Ovary (tissue), 3 donors: ENCODE data around the gene COL23A1.

Experiments used
- EP300 ChIP-seq: sonication (generic); formaldehyde crosslinking; IDR thresholded peaks from one replicate; pipeline ENCODE4 v1.6.1; 2017; ENCODE audit warnings: antibody characterized with exemption
- POLR2A ChIP-seq: fragments of 450-650 bp; IDR thresholded peaks from one replicate; pipeline ENCODE4 v1.6.1; 2017; ENCODE audit warnings: antibody characterized with exemption, mild to moderate bottlenecking, moderate library complexity
- TF ChIP-seq, protein P1 (sequence below), 3 donors: fragments of 450-650 bp in 2 of 3; fragments of 200-600 bp in 1 of 3; IDR thresholded peaks; one replicate each; pipeline versions ENCODE4 v1.5.1 to v1.8.0; 2016 to 2022; ENCODE audit warnings: antibody characterized with exemption in 3 of 3, mild to moderate bottlenecking in 1 of 3
- donor health status: DM: no; HTN: no; CAD: no.

DNA sequence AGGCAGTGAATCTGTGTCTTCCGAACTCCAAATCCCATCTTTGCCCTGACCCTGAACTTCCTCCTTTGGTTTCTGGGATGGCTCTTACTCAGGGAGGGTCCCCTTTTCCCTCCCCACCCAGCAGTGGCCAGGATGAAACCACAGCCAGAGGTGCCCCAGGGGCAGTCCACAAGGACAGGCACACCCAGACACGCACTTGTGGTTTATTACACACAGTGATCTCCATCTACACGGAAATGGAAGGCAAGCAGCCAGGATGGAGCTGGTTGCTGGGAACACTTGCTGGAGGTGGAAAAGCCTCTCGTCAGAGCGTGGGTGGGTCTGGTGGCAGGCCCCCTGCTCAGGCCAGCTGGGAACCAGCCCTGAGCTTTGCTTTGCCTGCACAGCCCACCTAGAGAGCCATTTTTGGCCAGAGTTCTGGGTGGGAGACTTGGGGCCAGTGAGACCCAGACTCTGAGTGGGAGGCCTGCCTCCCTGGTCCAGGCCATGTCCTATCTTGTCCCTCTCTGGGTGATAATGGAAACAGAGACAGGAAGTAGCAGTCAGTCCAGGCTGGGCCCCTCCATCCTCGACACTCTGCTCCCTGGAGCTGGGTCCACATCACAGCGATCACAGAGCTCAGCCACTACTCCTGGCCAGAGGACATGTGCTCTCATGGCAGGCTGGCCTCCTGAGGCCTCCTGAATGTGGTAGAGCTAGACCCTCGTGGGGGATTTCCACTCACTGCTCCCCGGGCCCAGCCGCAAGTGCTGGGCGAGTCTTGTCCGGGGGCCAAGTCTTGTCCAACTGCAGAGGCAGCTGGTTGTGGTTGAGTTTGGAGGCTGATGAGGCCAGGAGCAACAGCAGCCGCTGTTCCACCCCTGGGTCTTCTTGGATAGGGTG is 352.5 kb downstream of the COL23A1 start:
- TF ChIP-seq, protein P1, sequence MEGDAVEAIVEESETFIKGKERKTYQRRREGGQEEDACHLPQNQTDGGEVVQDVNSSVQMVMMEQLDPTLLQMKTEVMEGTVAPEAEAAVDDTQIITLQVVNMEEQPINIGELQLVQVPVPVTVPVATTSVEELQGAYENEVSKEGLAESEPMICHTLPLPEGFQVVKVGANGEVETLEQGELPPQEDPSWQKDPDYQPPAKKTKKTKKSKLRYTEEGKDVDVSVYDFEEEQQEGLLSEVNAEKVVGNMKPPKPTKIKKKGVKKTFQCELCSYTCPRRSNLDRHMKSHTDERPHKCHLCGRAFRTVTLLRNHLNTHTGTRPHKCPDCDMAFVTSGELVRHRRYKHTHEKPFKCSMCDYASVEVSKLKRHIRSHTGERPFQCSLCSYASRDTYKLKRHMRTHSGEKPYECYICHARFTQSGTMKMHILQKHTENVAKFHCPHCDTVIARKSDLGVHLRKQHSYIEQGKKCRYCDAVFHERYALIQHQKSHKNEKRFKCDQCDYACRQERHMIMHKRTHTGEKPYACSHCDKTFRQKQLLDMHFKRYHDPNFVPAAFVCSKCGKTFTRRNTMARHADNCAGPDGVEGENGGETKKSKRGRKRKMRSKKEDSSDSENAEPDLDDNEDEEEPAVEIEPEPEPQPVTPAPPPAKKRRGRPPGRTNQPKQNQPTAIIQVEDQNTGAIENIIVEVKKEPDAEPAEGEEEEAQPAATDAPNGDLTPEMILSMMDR (IDR thresholded peaks at IDR 0.05) = no peak
- TF ChIP-seq EP300 (no peak), POLR2A (no peak)
